Activated T-cell treated with anti-CD3 and anti-CD28 coated beads, Interleukin-2, amount 50 U/mL, for 4 hours (primary cell): ENCODE measurements around the gene MTMR12. TPM values are rescaled to one million over a fixed set of nuclear protein-coding genes. Genes with fewer than 3 reads are reported as not detected.
"Not testable (repeated sequence)": the region's sequence is repeated elsewhere in the genome, so short reads cannot be mapped to it uniquely, and the experiment has no call there.

ENCODE experiments used
- ATAC-seq, 2 donors: fragments of 200-7000 bp; cut with Tn5 transposase; one replicate each; pipeline ENCODE4 v1.10.0; 2021
- DNase-seq: peaks from one replicate; pipeline ENCODE4 v3.0.0-alpha.2; 2020
- H3K27me3 Mint-ChIP-seq: one replicate; pipeline ENCODE4 v1.8.0; 2021; ENCODE audit warnings: low read depth, mixed read lengths
- H3K36me3 Mint-ChIP-seq: one replicate; pipeline ENCODE4 v1.8.0; 2022; ENCODE audit warnings: mixed read lengths; ENCODE audit not compliant: insufficient read depth
- H3K4me1 Mint-ChIP-seq: one replicate; pipeline ENCODE4 v1.8.0; 2021; ENCODE audit warnings: low read depth, mixed read lengths
- H3K4me3 Mint-ChIP-seq: one replicate; pipeline ENCODE4 v1.8.0; 2021; ENCODE audit warnings: mild to moderate bottlenecking, moderate library complexity, mixed read lengths
- H3K9me3 Mint-ChIP-seq: one replicate; pipeline ENCODE4 v1.8.0; 2021; ENCODE audit warnings: mixed read lengths
- total RNA-seq, 3 donors: library from RNA; stranded (reverse); gene quantifications; one replicate each; pipeline ENCODE4 v1.2.1, GENCODE V29; 2021

Gene MTMR12
- total RNA-seq, 3 donors from 2014 or later = 19.9 to 23.9 (median 22.8) TPM

DNA sequence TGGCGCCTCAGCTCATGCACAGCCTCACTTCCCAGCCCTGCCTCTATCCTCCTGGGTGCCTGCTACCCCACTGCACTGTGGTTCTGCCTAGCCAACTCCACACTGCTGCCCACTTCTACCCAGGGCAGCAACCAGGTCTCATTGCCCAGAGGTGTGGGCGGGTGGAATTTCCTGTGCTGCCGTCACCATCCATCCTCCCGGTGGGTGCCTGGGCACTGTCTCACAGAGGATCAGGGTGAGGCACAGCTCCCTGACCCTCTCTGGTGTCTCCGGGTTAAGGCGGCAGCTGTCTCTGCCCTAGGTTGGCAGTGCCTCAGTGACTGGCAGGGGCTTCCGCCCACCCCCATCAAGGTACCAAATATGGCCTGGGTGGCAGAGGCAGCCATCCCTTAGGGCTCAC is 4.3 kb upstream of the MTMR12 start:
- DNase-seq (no peak), ATAC-seq (no peak)
- H3K4me1 Mint-ChIP-seq = peaks cover under 1% of the 10 kb centered on the region
- no peaks in the 10 kb centered on the region for H3K27me3 Mint-ChIP-seq
- peaks cover 7% of the 10 kb centered on the region for H3K9me3 Mint-ChIP-seq
- H3K4me3 Mint-ChIP-seq = no peak overlapping the region
- no peaks in the 10 kb centered on the region for H3K36me3 Mint-ChIP-seq

DNA sequence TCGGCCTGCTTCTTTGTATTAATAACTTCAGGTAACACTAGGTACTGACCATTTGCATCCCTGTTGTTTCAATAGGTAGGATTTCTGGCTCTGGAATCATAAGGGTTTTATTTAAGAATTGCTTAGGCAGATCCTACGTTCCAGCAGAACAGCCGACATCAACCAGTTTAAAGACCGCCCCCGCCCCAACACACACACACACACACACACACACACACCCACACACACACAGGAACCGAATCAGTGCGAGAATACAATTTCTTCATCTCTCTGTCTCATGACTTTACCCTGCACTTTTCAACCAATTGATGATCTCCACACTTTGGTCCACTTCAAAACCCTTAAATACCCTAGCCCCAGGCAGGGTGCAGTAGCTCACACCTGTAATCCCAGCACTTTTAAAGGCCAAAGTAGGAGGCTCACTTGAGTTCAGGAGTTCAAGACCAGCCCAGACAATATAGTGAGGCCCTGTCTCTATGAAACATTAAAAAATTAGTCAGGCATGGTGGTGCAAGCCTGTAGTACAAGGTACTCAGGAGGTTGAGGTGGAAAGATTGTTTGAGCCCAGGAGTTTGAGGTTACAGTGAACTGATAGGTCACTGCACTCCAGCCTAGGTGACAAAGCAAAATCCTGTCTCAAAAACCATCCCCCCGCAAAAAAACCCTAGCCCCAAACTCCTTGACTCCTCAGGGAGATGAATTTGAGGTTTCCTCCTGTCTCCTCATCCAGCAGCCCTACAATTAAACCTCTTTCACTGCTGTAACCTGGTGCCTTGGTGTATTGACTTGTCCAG is 2.7 kb upstream of the MTMR12 start:
- Mint-ChIP-seq H3K36me3 (no peaks in the 10 kb centered on the region), H3K4me3 (peak overlapping the region; percentile 50), H3K4me1 (peaks cover 14% of the 10 kb centered on the region), H3K9me3 (no peaks in the 10 kb centered on the region), H3K27me3 (no peaks in the 10 kb centered on the region)
- no peak for DNase-seq
- ATAC-seq = no peak

DNA sequence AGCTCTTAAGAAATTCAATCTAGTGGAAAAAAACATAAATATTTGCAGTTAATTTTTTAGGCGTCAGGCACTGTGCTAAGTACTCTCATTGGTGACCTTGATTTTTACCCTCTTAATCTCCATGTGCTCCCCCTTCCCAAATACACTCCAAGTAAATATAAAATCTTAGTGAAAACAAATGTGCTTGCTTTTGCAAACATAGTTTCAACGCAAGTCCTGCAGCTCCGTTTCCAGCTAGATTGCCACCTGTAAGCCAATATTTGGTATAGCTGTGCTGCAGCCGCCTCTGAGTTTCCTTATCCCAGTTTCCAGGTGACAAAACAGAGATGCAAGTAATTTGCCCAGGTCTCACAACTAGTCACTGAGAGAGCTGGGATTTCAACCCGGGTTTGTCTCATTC is 1.9 kb upstream of the MTMR12 start:
- Mint-ChIP-seq H3K4me1 (peaks cover 21% of the 10 kb centered on the region), H3K27me3 (no peaks in the 10 kb centered on the region), H3K36me3 (no peaks in the 10 kb centered on the region), H3K9me3 (no peaks in the 10 kb centered on the region), H3K4me3 (peak overlapping the region; percentile 41)
- DNase-seq (no peak), ATAC-seq (no peak)

DNA sequence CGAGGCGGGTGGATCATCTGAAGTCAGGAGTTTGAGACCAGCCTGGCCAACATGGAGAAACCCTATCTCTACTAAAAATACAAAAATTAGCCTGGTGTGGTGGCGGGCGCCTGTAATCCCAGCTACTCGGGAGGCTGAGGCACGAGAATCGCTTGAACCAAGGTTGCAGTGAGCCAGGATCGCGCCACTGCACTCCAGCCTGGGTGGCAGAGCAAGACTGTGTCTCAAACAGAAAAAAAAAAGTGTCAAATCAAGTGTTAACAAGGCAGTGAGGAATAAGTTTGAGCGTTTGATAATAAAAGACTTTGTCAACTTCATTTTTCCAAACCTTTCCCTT is 1.4 kb upstream of the MTMR12 start:
- Mint-ChIP-seq H3K4me3 (peak overlapping the region; percentile 41), H3K4me1 (peaks cover 26% of the 10 kb centered on the region)
- DNase-seq, H3K36me3 Mint-ChIP-seq, H3K9me3 Mint-ChIP-seq, ATAC-seq, H3K27me3 Mint-ChIP-seq: not testable (repeated sequence)

DNA sequence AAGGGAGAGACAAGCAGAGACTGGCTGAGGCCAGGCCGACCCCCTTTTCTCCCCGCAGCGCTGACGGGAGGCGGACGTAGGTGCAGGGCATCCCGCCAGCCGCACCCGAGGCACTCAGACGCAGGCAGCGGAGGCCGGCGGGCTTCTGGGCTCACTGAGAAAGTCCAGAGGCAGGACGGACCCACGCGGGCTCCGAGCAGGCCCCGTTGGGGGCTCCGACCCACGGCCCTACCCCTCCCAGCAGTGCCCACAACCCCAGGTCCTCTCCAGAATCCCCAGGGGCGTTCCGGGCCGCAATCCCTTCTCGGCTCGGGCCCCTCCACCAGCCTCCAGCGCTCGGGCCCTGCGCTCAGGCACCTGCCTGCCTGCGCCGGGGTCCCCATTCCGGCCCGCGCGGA is 543 bp downstream of the MTMR12 start:
- Mint-ChIP-seq H3K36me3 (peaks cover 5% of the 10 kb centered on the region), H3K27me3 (no peaks in the 10 kb centered on the region), H3K9me3 (no peaks in the 10 kb centered on the region), H3K4me3 (peak overlapping the region; percentile 93), H3K4me1 (peaks cover 37% of the 10 kb centered on the region)
- ATAC-seq (peak; percentile 25 to 28), DNase-seq (peak; percentile 29)

DNA sequence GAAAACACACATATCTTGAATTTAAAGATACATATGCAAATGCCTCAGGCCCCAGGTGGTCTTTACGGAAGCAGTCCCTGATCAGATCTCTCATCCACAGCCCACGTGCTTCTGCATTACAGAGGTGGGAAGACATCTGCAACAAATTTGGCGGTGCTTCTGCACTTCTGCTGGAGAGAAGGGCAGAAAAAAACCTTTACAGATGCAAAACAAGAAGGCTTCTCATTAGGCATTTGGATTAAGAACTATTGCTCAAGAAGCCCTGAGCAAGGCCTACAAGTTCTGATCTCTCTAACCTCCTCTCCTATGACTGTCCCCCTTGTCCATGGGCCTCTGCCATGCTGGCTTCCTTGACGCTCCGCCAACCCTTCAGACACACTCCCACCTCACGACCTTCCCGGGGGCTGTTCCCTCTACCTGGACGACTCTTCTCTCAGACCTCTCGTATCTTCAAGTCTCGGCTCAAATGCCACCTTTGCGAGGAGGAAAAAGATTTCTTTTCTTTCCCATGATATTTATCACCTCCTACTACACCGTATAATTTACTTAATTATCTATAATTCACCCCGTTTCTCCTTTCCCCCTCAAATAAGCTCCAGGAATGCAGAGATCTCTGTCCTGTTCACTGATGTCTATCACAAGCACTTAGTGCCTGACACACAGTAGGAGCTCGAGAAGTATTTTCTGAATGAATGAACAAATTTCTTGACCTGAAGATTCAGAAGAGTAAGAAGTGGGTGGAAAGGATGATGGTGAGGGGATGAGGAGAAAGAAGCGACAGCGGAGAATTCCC is 1.1 kb downstream of the MTMR12 start:
- Mint-ChIP-seq H3K4me3 (peak overlapping the region; percentile 93), H3K36me3 (peaks cover 5% of the 10 kb centered on the region)

DNA sequence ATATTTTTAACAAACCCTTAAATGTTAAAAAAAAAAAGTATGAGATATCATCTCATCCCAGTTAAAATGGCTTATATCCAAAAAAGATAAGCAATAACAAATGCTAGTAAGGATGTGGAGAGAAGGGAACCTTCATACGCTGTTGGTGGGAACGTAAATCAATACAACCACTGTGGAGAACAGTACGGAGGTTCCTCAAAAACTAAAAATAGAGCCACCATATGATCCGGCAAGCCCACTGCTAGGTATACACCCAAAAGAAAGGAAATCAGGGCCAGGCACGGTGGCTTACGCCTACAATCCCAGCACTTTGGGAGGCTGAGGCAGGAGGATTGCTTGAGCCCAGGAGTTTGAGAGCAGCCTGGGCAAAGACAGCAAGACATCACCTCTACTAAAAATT is 3.0 kb downstream of the MTMR12 start:
- ATAC-seq (no peak), DNase-seq (no peak)
- Mint-ChIP-seq H3K4me1 (peaks cover 50% of the 10 kb centered on the region), H3K9me3 (no peaks in the 10 kb centered on the region), H3K36me3 (peaks cover 7% of the 10 kb centered on the region), H3K27me3 (no peaks in the 10 kb centered on the region), H3K4me3 (no peak overlapping the region)

More for the DNA sequence above, 1.1 kb downstream of the MTMR12 start:
- H3K27me3 Mint-ChIP-seq = no peaks in the 10 kb centered on the region
- ATAC-seq (no peak), DNase-seq (no peak)
- H3K9me3 Mint-ChIP-seq = no peaks in the 10 kb centered on the region
- H3K4me1 Mint-ChIP-seq = peaks cover 40% of the 10 kb centered on the region

DNA sequence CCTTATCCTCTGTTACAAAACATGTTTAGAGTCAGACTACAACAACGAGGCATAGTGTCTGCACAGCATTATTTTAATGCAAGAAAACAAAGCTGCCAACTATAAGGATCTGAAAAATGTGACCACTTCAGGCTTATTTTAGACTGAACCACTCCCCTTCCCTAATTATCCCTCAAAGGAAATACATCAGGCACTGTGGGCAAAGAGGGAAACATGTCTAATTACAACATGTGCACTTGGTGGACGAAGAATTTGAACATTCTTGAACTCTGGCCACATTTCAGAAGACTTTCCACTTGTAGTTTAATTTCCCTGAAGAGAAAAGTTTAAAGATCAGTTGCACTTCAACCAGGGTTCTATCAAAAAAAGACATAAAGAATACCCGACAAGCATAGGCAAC is 3.8 kb downstream of the MTMR12 start:
- Mint-ChIP-seq H3K27me3 (no peaks in the 10 kb centered on the region), H3K9me3 (no peaks in the 10 kb centered on the region), H3K4me1 (peaks cover 54% of the 10 kb centered on the region), H3K4me3 (no peak overlapping the region), H3K36me3 (peaks cover 9% of the 10 kb centered on the region)
- ATAC-seq (no peak), DNase-seq (no peak)

DNA sequence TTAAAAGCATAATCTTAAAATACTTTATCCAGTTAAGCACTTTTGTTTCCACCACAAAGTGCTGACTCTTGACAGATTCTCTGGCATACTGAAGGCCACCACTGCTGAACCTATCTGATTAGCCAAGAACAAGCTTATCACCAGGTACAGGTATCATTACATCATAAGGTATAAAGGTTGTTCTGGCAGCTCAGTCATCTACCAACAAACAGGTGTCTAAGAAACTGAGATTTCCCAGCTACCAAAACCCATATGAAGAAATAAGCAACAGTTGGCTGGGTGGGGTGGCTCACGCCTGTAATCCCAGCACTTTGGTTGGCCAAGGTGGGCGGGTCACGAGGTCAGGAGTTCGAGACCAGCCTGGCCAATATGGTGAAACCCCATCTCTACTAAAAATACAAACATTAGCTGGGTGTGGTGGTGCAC is 5.0 kb downstream of the MTMR12 start:
- Mint-ChIP-seq H3K27me3 (no peaks in the 10 kb centered on the region), H3K4me1 (peaks cover 63% of the 10 kb centered on the region), H3K4me3 (no peak overlapping the region), H3K36me3 (peaks cover 9% of the 10 kb centered on the region), H3K9me3 (no peaks in the 10 kb centered on the region)
- DNase-seq = no peak
- ATAC-seq = no peak

DNA sequence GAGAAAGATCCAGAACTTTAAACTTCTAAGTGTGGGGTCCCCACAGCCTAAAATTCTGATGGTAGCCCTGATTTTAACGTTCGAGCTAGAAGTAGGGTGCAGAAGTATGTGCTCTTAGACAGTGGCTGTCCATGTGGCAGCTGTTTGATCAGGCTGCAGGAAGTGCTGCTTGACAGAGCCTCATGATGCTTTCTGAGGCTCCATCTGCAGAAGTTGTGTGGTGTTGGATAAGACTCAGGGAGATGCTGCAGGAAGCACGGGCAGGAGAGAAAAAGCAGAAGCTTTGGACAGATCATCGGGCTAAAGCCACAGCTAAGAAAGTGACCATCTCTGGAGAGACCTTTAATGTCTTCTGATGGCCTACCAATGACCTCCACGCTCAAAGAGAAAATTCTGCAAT is 8.1 kb downstream of the MTMR12 start:
- Mint-ChIP-seq H3K36me3 (peaks cover 9% of the 10 kb centered on the region), H3K27me3 (no peaks in the 10 kb centered on the region), H3K4me1 (peaks cover 59% of the 10 kb centered on the region), H3K4me3 (no peak overlapping the region), H3K9me3 (no peaks in the 10 kb centered on the region)
- DNase-seq = no peak
- no peak for ATAC-seq

DNA sequence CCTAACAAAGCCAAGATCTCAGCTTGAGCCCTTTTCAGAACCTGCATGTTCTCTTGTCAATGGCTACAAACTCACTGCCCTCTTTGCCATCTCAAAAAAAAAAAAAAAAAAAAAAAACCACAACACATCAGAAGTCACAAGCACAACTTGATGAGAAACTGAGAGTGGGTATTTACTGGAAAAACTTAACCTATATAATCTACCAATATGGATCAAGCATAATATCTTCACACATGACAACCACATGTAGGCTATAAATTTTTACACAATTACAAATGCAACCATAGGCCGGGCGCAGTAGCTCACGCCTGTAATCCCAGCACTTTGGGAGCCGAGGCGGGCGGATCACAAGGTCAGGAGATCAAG is 9.0 kb downstream of the MTMR12 start:
- H3K9me3 Mint-ChIP-seq = no peaks in the 10 kb centered on the region
- ATAC-seq = no peak
- H3K4me1 Mint-ChIP-seq = peaks cover 58% of the 10 kb centered on the region
- H3K36me3 Mint-ChIP-seq = peaks cover 11% of the 10 kb centered on the region
- no peak for DNase-seq
- no peak overlapping the region for H3K4me3 Mint-ChIP-seq
- H3K27me3 Mint-ChIP-seq = no peaks in the 10 kb centered on the region

DNA sequence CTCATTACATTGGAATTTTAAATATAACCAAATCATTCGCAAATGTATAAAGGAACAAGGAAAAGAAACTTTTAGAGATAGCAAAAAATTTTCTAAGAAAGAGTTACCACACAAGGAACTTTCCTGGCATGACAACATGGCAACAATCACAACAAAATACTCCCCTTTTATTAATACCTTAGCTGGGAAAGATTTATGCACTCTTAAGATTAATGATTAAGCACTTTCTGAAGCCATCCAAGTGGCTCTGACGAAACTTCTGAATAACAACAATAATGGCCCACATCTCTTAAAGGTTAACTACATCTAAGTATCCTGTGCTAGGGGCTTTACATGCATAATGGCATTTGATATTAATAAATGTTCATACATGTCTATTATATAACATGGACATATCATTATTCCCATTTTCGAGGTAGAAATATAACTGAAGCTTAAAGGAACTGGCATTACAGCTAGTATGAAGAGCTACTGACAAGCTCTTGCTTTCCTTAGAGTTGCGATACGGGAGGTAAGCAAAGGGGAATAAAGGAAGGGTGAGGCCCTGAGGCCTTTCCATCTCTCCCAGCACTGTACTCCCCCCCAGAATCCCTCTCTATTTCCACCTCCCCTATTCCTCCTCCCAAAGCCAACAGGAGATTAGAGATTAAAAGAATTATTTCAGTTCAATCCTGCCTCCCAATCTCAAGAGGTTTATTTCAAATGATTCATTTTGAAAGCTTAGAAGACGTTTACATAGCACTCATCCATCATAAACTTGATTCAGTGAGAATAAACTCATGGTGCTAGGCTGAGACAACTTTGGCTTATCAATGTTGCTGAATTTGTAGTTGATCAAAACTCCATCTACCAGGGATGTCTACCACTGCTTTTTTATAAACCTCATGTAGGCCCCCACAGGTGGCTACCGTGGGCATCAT is 9.6 kb downstream of the MTMR12 start:
- Mint-ChIP-seq H3K36me3 (peaks cover 14% of the 10 kb centered on the region), H3K4me3 (no peak overlapping the region), H3K9me3 (no peaks in the 10 kb centered on the region), H3K27me3 (no peaks in the 10 kb centered on the region), H3K4me1 (peaks cover 63% of the 10 kb centered on the region)
- ATAC-seq = no peak
- DNase-seq = no peak

DNA sequence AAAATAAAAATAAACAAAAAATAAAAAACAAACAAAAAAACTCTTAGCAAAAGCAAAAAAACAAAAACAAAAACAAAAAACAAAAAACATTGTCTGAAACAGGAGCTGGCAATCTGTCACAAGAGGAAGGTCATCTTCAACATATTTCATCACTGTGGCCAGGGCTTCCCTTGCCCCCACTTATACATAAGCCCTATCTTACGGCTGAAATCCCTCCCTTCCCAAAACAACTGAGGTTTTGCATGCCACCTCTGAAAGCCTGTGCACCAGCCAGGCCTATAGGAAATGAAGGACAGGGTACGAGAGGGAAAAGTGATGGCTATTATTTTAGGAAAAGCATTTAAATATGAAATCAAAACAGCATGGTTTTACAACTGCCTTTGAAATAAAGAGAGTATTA is 10.8 kb downstream of the MTMR12 start:
- DNase-seq = no peak
- H3K4me1 Mint-ChIP-seq = peaks cover 66% of the 10 kb centered on the region
- H3K9me3 Mint-ChIP-seq = no peaks in the 10 kb centered on the region
- H3K4me3 Mint-ChIP-seq = no peak overlapping the region
- peaks cover 18% of the 10 kb centered on the region for H3K36me3 Mint-ChIP-seq
- no peaks in the 10 kb centered on the region for H3K27me3 Mint-ChIP-seq
- no peak for ATAC-seq

DNA sequence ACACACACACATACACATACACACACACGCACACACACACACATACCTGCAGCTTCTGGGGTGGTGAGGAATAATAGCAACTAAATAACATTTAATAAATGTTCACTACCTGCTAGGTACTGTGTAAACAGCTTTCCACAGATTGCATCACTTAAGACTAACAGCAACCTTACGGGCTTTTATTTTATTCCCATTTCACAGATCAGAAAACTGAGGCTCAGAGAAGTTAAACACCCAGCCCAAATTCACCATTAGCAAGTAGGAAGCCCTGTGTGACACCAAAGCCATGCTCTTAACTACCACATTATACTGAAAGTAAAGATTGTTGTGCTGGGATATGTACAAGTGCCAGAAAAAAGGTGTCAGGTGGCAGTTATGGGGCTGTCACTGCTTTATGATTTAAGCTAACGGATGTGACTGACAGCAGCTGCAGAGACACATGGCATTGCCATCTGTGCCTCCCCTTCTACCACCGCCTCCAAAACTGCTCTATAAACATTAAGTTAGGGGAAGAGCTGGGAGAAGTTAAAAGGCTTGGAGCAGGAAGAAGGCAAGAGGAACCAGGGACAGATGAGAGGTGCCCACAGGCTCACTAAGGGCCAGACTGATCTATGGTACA is 13.6 kb downstream of the MTMR12 start:
- Mint-ChIP-seq H3K36me3 (peaks cover 20% of the 10 kb centered on the region), H3K4me3 (no peak overlapping the region), H3K9me3 (no peaks in the 10 kb centered on the region), H3K4me1 (peaks cover 50% of the 10 kb centered on the region), H3K27me3 (no peaks in the 10 kb centered on the region)
- ATAC-seq (no peak), DNase-seq (no peak)
